ENCODE measurements around the gene GXYLT1.
"Not testable (repeated sequence)": the region's sequence is repeated elsewhere in the genome, so short reads cannot be mapped to it uniquely, and the experiment has no call there.

The GXYLT1 gene

GRCh38 chr12:42144408-42145196, at the start of gene GXYLT1:
Gene GXYLT1, minus strand, starts transcription at chr12:42144874. Its CDS starts 228 bp downstream, at chr12:42144646.
- ATAC-seq (peak; percentile 97), DNase-seq (peak; percentile 91)

- ATAC-seq (no peak), DNase-seq (no peak)
Observed at GRCh38 chr12:42192686-42193085, 48.0 kb upstream of the GXYLT1 start.

- no peak for ATAC-seq
- DNase-seq, result no peak
Observed at GRCh38 chr12:42192258-42192657, 47.6 kb upstream of the GXYLT1 start.

GRCh38 chr12:42190376-42190775, 45.7 kb upstream of the GXYLT1 start:
- no peak for ATAC-seq
- DNase-seq, result no peak

- DNase-seq, ATAC-seq: not testable (repeated sequence)
Observed at GRCh38 chr12:42188275-42188674, 43.6 kb upstream of the GXYLT1 start.

GRCh38 chr12:42187799-42188198, 43.1 kb upstream of the GXYLT1 start:
- no peak for ATAC-seq
- DNase-seq, result no peak

- DNase-seq, result no peak
- no peak for ATAC-seq
Observed at GRCh38 chr12:42186793-42187192, 42.1 kb upstream of the GXYLT1 start.

- ATAC-seq (no peak), DNase-seq (no peak)
Observed at GRCh38 chr12:42182394-42182793, 37.7 kb upstream of the GXYLT1 start.

GRCh38 chr12:42180990-42181596, 36.4 kb upstream of the GXYLT1 start:
- no peak for ATAC-seq
- DNase-seq, result no peak

- no peak for ATAC-seq
Observed at GRCh38 chr12:42178101-42178500, 33.4 kb upstream of the GXYLT1 start.

GRCh38 chr12:42174978-42175377, 30.3 kb upstream of the GXYLT1 start:
- ATAC-seq, result no peak
- no peak for DNase-seq

More at GRCh38 chr12:42178101-42178500, 33.4 kb upstream of the GXYLT1 start:
- DNase-seq, result no peak

GRCh38 chr12:42173961-42174521, 29.4 kb upstream of the GXYLT1 start:
- DNase-seq (no peak), ATAC-seq (no peak)

- no peak for DNase-seq
- no peak for ATAC-seq
Observed at GRCh38 chr12:42172441-42173210, 28.0 kb upstream of the GXYLT1 start.

- ATAC-seq (no peak), DNase-seq (no peak)
Observed at GRCh38 chr12:42167711-42168110, 23.0 kb upstream of the GXYLT1 start.

GRCh38 chr12:42166501-42166900, 21.8 kb upstream of the GXYLT1 start:
- DNase-seq, result no peak
- no peak for ATAC-seq

GRCh38 chr12:42163913-42164312, 19.2 kb upstream of the GXYLT1 start:
- DNase-seq (no peak), ATAC-seq (no peak)

- DNase-seq, result no peak
- no peak for ATAC-seq
Observed at GRCh38 chr12:42162965-42163364, 18.3 kb upstream of the GXYLT1 start.

- ATAC-seq, result no peak
- no peak for DNase-seq
Observed at GRCh38 chr12:42162193-42162592, 17.5 kb upstream of the GXYLT1 start.

GRCh38 chr12:42161529-42161928, 16.9 kb upstream of the GXYLT1 start:
- ATAC-seq (no peak), DNase-seq (no peak)

- DNase-seq, result no peak
- ATAC-seq, result no peak
Observed at GRCh38 chr12:42156232-42156631, 11.6 kb upstream of the GXYLT1 start.

GRCh38 chr12:42145552-42146215, 1.0 kb upstream of the GXYLT1 start:
- no peak for ATAC-seq
- DNase-seq, result no peak

- ATAC-seq (no peak), DNase-seq (no peak)
Observed at GRCh38 chr12:42145197-42145549, 499 bp upstream of the GXYLT1 start.

- DNase-seq (no peak), ATAC-seq (no peak)
Observed at GRCh38 chr12:42144158-42144407, 591 bp downstream of the GXYLT1 start.
